ENCODE measurements around the gene ST7L.

ST7L gene

DNA sequence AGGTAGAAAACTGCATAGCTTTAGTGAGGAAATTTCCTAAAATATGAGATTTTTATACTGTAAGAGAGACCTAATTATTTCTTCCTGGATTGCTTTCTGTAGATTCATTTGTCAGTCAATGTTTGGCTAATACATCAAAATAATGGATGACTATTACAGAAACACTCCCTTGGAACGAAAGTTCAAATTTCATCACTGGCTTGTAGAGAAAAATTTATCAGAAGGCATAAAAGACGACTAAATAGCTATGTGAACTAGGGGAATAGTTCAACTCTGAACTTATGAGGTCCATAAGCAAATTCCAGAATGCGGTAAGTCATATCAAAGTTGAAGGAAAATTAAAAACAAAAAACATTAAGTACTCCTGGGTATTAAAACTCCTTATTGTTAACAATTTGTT is 74.2 kb downstream of the ST7L start:
- DNase-seq: no peak

DNA sequence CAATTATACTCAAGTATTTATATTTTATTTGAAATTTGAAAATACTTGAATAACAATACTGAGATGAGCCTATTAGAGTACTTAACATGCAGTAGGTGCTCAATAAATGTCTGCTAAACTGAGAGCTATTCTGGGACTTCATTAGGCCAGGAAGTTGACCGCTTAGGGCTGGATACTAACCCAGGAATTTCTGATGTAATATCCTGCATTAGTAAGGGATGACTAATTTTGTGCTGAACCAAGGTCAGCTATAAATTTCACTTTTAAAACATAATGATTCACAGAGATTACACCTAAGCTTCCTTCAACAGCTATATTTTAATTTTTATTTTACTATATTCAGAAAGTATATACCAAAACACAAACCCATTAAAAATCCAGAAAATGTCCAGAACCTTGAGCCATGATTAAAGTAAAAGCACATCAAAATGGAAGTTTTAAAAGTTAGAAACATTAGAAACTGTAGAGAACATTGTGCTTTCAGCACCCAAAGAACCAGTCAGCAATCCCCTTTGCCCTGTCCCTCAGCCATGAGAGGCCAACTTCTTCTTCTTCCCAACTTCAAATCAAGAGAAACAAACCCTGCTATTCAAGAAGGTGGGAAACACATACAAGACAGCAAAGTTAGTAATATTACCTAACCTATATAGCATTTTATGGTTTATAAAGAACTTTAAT is 74.8 kb downstream of the ST7L start:
- no peak for DNase-seq

DNA sequence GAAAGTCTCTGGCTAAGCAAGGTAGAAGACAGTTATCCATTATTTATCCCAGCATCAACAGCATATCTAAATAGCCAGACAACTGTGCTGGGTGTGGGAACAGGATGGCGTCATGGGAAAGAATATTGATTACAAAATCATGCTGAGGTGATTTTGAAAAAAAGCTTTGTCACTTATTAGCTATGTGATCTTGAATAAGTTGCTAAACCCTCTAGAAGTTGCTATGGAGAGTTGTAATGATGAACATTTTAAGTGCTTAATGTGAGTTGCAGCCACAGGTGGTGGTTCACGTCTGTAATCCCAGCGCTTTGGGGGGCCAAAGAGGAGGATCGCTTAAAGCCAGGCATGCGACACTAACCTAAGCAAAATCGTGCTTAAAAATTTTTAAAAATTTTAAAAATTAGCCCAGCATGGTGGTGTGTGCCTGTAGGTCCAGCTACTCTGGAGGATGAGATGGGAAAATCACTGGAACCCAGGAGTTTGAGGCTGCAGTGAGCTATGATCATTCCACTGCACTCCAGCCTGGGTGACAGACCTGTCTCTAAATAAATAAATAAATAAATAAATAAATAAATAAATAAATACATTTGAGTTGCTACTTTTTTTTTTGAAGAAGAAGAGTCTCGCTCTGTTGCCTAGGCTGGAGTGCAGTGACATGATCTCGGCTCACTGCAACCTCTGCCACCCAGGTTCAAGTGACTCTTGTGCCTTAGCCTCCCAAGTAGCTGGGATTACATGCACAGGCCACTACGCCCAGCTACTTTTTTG is 76.6 kb downstream of the ST7L start:
- DNase-seq: no peak

DNA sequence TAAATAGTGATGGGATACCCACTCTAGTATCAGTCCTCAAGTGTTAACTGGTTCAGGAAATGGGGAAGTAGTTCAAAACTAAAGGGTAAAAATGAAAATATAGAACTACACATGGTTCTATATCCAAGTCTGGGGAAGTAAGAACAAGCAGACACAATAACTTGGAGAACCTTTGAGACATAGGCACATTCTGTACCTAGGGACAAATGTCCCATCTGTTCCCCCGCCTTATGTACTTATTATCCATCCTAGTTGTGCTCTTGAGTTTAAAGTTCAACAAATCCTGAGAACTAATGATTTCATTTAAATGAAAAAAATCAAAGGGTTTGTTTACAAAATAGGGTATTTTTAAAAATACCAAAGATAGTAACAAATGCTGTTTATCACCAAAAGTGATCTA is 77.6 kb downstream of the ST7L start:
- DNase-seq: no peak

DNA sequence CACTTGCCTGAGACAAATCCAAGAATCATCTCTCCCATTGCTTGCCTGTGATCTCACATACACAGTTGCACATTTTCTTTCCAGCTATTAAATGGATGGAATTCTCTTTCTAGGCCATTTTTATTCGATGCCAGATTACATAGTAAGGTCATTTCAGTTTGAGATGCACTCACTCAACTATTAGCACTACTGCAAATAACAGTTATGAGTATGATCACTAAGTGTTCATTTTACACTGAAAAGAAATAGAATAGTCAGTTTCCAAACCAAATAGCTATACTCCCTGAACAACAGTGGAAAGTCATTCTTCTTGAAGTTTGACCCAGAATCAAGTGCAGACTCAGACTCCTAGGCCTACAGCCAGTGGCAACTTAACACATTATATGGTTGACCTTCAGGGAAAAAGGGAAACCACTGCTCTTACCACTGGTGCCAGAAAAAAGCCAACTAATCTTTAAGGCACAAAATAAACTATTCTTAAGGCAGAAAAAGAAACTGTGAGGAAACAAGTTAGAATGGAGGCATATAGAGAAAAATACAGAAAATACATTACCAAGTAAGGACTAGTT is 78.6 kb downstream of the ST7L start:
- DNase-seq: no peak

DNA sequence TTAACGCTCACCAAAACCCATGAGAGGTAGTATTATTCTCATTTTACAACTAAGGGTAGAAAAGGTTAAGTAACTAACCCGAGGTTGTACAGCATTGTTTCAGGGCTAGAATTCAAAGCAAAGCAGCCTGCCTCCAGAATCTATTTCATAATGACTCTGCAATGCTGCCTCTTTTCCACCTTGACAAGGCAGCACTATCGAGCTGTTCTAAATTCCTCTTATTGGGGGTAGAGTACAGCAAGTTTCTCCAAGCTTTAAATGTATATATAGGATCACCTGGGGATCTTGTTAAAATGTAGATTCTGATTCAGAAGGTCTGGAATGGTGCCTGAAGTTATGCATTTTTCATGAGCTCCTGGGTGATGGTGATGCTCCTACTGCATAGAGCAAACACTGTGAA is 80.1 kb downstream of the ST7L start:
- DNase-seq: no peak

DNA sequence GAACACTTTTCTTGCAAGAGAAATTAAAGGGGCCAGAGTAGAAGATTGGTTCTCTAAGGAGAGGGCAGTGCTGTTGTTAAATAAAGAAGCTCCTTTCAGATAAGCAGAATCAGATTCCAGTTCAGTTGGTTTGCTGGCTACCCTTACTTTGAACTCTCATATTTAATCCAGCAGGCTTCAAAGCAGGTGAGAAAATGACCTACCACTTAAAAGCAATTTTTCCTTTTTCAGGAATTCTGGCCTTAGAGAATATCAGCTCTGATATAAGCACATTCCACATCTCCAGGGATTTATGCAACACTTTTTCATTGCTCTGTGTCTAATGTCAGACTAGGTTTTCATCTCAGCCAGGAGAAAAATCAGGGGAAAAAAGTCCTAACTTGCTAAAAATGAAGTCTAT is 81.5 kb downstream of the ST7L start:
- no peak for DNase-seq

DNA sequence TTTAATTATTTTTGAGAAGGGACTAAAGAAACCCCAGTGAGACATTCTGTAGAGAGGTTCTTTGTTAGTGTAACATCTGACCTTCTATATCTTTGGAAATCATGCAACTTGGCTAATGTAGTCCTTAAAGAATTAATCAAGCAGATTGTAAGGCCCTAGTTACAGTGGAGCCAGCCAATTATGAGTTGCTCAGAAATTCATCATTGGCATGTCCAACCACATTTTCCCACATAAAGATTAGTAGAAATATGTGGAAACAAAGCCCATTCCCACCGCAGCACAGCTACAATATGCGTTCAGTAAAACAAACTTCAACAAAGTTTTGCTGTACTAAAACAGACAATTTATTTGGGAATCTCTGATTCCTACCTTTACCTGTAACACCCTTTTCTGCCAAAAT is 82.4 kb downstream of the ST7L start:
- DNase-seq: no peak

DNA sequence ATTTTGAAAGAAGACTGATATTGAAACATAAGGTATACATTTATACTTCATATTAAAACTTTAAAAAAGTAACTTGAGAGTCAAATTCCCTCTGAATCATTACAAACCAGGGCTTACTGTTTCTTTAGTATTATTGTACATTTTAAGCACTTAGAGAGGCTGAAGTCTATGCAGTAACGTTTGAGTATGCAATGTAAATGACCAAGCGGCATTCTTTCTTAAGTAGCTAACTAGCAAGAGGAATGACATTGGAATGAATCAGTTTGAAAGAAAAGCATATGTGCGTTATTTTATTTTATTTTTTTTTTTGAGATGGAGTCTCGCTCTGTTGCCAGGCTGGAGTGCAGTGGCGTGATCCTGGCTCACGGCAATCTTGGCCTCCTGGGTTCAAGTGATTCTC is 85.9 kb downstream of the ST7L start:
- DNase-seq: no peak

DNA sequence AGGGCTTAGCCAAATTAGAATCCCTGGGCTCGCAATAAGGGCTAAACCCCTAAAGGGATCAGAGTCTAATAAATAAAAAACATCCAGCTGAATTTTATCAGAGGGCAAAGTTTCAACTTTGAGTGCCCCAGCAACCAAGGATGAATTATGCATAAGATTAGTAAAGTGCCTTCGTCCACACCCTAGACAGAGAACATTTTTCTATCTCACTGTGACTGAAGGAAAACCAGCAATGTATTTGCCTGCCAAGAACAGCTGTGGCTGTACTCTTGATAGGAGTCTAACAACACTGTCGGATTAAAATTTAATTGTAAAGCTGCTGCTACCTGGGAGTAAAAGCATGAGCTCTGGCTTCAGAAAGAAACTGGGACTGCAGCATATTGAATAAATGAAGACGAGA is 86.9 kb downstream of the ST7L start:
- no peak for DNase-seq

DNA sequence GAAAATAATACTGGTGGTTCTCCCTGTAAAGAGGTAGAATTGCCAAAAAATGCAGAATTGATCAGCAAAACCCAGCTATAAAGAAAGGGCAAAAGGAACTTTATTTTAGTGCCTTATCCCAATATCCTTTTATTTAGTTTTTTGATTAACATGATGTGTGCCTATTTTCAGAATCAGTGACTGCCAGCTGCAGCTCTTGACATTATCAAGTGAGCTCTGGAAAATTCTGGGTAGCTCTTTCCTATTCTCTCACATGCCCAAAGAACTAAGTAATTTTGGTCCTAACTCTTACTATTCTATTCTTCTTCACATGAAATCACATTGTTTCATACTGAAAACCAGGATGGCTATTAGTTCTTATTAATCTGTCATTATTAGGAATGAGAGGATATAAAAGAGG is 88.1 kb downstream of the ST7L start:
- DNase-seq: no peak

DNA sequence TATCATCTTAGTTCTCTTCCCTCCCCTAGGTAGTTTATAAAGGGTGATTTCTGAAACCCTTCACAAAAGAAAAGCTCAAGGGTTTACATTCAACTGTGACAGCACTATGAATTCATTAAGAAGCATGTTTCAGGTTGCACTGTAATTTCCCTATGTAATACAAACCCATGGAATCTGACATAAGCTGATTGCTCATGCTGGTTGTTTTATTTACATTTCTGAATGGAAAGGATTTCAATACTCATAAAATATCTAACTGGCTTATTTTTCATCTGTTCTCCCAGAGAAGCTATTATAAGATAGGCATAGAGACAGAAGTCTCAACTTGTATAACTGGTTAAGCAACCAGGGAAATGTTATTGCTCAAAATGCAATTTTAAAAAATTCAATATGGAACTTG is 89.6 kb downstream of the ST7L start:
- no peak for DNase-seq

DNA sequence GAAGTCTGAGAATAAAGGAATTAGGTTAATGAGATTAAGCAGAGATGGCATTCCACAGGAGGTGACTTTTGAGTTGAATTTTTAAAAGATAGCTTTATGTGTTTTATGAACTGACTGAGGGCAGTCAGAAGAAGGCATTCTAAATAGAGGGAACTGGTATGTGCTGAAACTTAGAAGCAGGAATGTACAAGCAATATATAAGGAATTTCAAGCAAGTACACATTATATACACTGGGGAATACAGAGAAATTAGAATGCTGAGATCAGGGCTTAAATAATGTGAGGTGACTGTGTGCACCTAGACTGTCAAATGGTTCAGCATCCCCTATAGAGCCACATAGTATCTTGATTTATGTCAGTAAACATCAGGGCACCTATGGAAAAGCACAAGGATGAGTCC is 90.9 kb downstream of the ST7L start:
- DNase-seq: no peak

DNA sequence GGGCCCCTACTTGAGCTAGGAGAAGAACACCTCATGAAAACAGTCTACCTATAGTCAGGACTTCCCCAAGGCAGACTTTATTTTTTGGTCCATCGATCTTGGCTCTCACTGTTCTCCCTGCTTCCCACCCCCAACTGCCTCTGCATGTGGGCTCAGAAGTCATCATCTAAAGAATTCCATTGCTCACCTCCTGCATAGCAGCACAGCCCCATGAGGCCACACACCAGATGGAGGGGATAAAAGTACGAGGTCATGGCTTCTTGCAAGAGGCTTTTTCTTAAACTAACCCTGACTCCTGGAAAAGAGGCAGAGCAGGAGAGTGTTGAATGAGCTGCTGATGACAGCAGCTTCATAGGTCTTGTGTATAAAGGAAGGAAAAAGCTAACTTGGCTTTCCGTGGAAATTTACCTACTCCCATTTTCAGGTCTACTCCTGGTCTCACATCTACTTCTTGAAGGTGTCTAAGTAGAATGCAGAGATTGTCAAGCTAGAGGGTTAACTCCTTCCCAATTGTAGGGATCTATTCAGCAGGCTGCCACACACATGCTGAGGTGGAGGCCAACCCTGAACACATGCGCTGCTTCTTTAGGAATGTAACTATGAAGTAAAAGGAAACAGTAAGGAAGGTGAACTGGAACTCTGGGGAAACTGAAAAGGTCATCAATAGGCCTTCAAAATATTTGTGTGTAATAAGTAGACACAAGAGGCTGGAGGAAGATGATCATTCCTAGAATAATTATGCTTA is 91.5 kb downstream of the ST7L start:
- no peak for DNase-seq

DNA sequence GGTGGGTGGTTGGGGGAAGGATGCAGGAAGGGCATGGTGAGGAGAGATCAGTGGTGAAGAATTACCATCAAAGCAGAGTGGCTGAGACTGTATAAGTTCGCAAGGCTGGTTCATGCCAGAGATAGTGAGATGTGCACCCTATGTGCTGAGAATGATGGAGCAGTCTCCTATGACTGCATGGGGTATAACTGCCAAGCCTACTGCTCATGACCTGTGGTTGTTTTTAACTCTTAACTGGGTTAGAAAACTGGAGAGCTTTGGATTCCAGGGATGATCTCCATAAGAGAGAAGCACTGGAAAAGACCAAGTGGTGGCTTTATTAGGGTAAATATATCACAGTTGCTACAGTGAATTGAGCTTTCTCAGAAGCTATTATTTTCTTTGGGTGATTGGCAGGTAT is 94.0 kb downstream of the ST7L start:
- no peak for DNase-seq

DNA sequence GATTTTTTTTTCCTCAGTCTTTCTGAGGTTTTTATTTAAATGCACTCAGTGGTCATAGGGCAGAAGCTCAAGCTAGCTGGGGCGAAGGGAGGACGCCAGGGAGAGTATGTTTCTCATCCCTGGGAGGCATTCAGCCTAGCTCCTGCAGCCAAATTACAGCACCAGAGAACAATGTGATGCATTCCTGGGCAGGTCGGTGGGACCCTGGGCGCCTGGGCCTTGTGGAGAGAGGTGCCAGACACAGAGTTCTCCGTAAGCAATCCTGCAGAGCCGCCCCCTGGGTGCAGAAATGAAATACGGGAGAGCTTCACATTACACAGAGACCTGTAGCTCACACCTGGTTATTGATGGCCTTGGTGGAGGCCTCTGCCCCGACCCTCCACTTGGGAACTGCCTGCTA is 94.7 kb downstream of the ST7L start:
- DNase-seq: no peak

DNA sequence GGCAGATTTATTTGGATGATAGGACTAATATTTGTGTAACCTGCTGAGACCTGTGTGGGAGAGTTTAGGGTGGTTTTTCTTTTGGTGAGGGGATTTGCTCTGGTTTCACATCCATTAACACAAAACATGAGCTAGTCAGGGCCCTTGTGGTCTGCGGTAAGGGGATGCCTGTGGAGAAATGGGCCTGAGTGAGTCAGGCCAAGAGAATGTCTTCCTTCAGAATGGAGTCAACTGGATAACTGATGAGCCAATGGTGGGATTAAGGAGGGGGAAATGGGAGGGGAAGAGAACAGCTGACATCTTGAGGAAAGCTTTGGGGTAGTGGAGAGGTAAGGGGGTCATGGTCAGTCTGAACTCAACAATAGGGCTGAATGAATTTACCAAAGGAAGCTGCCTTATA is 96.3 kb downstream of the ST7L start:
- no peak for DNase-seq

DNA sequence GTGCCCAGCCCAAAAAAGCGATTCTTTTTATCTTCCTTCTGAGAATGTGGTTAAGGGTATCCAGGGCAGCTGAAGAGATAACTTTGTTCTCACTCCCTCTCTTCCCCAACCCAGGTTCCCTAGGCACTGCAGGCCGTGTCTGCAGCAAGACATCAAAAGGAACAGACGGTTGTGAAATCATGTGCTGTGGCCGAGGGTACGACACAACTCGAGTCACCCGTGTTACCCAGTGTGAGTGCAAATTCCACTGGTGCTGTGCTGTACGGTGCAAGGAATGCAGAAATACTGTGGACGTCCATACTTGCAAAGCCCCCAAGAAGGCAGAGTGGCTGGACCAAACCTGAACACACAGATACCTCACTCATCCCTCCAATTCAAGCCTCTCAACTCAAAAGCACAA is 98.8 kb downstream of the ST7L start:
- no peak for DNase-seq

DNA sequence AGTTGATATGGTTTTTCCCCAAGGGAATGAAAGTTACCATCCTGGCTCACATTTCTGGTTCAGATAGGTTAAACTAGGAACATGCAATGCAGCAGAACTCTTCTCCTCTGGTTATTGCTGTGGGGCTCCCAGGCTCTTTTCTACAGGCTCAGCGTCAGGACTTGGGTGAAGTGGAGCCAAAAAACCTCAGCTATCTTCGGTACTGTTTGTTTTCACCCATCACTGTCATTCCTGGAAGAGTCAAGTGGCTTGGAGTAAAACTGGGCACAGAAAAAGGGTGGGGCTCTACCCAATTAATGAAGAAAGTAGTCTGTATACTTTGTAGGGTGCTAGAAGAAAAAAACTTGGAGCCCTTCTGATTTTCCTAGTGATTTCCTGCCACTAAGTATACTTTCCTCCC is 100.8 kb downstream of the ST7L start:
- DNase-seq: no peak

DNA sequence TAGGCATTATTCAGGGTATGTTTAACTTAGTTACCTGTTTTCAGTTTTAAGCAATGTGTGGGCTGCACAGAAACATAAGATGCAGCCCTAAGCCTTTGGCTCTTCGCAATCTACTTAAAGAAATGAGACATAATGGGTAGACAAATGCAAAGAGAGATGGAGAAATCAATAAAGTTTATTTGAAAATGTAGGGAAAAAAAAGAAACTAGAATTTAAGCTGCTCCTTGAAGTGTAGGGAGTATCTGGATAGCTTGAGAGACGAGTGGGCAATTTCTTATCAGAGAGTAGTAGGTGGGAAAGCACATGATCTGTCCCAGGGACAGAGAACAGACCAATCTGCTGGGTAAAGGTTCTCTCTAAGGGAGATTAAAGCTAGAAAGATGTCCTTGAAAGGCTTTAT is 101.3 kb downstream of the ST7L start:
- DNase-seq: no peak

DNA sequence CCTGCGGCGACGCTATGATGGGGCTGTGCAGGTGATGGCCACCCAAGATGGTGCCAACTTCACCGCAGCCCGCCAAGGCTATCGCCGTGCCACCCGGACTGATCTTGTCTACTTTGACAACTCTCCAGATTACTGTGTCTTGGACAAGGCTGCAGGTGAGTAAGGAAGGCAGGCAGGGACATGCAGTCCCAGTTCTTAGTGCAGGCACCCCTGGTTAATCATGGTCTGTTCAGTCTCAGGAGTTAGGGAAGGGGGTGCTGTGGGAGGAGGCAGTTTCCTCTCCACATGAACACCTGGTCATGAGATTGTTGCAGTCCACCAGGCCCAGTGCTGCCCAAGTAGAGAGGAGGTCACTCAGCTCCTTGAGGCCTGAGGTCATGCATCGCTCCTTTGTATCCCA is 101.7 kb downstream of the ST7L start:
- DNase-seq: no peak

DNA sequence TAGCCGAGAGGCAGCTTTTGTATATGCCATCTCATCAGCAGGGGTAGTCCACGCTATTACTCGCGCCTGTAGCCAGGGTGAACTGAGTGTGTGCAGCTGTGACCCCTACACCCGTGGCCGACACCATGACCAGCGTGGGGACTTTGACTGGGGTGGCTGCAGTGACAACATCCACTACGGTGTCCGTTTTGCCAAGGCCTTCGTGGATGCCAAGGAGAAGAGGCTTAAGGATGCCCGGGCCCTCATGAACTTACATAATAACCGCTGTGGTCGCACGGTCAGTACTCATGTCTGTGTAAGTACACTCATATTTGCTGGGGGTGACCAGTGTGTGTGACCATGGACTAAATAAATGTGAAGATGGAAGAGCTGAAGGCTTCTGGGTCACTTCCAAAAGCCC is 102.8 kb downstream of the ST7L start:
- no peak for DNase-seq

DNA sequence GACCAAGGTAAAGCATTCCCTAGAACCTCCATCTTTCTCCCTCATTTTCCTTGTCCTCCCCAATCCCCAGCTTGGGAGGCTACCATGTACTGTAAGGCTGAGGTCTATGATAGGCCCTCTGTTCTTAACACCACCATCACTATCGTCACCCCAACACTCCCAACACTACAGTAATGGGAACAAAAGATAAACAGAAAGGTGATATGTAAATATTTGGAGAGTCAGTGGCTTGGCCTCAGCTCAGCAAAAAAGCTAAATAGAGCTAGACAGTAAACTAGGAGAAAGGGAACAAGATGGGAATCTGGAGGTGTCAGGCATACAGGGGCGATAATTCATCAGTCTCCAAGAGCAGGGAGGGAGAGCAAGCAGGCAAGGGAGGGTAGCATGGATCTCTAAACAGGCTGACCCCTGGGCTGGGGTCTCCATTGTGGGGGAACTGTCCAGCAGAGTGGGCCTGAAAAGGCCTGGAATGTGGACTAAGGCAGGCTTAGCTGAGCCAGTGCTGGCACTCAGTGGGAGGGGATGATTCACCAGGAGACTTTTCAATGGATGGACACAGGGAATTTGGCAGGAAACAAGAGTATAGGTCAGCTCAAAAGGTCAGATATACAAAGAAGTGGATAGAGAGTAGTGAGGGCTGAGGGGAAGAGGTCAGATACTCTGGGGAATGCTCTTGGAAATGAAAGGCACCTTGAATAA is 103.5 kb downstream of the ST7L start:
- no peak for DNase-seq
